K562 (cell line): ENCODE measurements around the gene RFX7. TPM values are rescaled to one million over a fixed set of nuclear protein-coding genes. Genes with fewer than 3 reads are reported as not detected.

ENCODE experiments used
- ARNT ChIP-seq, 2 experiments: fragments of 450-650 bp; IDR thresholded peaks; 2 replicates each; pipeline ENCODE4 v1.6.1; 2016; ENCODE audit warnings: mild to moderate bottlenecking in 1 of 2
- ATF1 ChIP-seq, 2 experiments: fragments of 450-650 bp in 1 of 2; IDR thresholded peaks; 2 replicates each; pipeline ENCODE4 v1.6.1; 2016; ENCODE audit warnings: missing compliant biosample characterization in 1 of 2, missing genetic modification characterization in 1 of 2
- CC2D1A ChIP-seq: fragments of 450-650 bp; IDR thresholded peaks from 2 replicates; pipeline ENCODE4 v1.6.1; 2017; ENCODE audit warnings: mild to moderate bottlenecking
- CCNT2 ChIP-seq: IDR thresholded peaks from 2 replicates; pipeline ENCODE4 v1.6.1; 2011; ENCODE audit warnings: borderline replicate concordance, low read depth, mild to moderate bottlenecking, moderate library complexity, mixed read lengths, low read length; ENCODE audit not compliant: insufficient read length; ENCODE audit errors: extremely low read depth
- CEBPB ChIP-seq: fragments of 450-650 bp; IDR thresholded peaks from 2 replicates; pipeline ENCODE4 v1.6.1; 2016; ENCODE audit warnings: missing genetic modification characterization, missing compliant biosample characterization
- HMGN3 ChIP-seq: IDR thresholded peaks from 2 replicates; pipeline ENCODE4 v1.6.1; 2011; ENCODE audit warnings: borderline replicate concordance, low read depth, mild to moderate bottlenecking, mixed read lengths, low read length; ENCODE audit not compliant: insufficient read length; ENCODE audit errors: extremely low read depth
- LEF1 ChIP-seq: fragments of 450-650 bp; IDR thresholded peaks from 2 replicates; pipeline ENCODE4 v1.6.1; 2016; ENCODE audit warnings: mild to moderate bottlenecking
- MEIS2 ChIP-seq: fragments of 450-650 bp; IDR thresholded peaks from 2 replicates; pipeline ENCODE4 v1.6.1; 2014; ENCODE audit warnings: mild to moderate bottlenecking; ENCODE audit not compliant: partially characterized antibody
- MTA1 ChIP-seq: fragments of 450-650 bp; IDR thresholded peaks from 2 replicates; pipeline ENCODE4 v1.6.1; 2017; ENCODE audit warnings: borderline replicate concordance
- MTA2 ChIP-seq: fragments of 450-650 bp; IDR thresholded peaks from 2 replicates; pipeline ENCODE4 v1.6.1; 2016; ENCODE audit warnings: low read depth
- NCOR1 ChIP-seq: fragments of 450-650 bp; IDR thresholded peaks from 2 replicates; pipeline ENCODE4 v1.6.1; 2016; ENCODE audit warnings: mild to moderate bottlenecking, moderate library complexity
- RAD21 ChIP-seq, 2 experiments: fragments of 250-450 bp in 1 of 2; fragments of 450-650 bp in 1 of 2; sonication (Bioruptor Pico) in 1 of 2; formaldehyde crosslinking in 1 of 2; IDR thresholded peaks in 1 of 2; conservative IDR thresholded peaks in 1 of 2; 2 replicates each; pipeline versions ENCODE4 v1.4.0 to v1.8.0; 2020 to 2022; ENCODE audit warnings: mild to moderate bottlenecking in 2 of 2, moderate library complexity in 1 of 2
- SMARCE1 ChIP-seq: fragments of 450-650 bp; IDR thresholded peaks from 2 replicates; pipeline ENCODE4 v1.7.1; 2016; ENCODE audit warnings: mild to moderate bottlenecking
- SRSF9 ChIP-seq: fragments of 200-400 bp; formaldehyde crosslinking; IDR thresholded peaks from 2 replicates; pipeline ENCODE4 v1.6.1; 2017; ENCODE audit warnings: low read depth, low read length, borderline replicate concordance
- polyA plus RNA-seq, 8 experiments: library from polyadenylated mRNA; depleted of rRNA in 4 of 8; stranded (reverse) in 5 of 8; unstranded in 3 of 8; fragments of >200 nt; fragmentation: Nextera tagmentation in 2 of 8; fragmentation: Illumina TruSeq in 1 of 8; extraction: Ambion mirVana in 2 of 8; extraction: Trizol in 1 of 8; gene quantifications; 2 replicates each; pipeline versions ENCODE4 v1.2.1 to v1.2.3, GENCODE V29; 2011 to 2014; ENCODE audit warnings: inconsistent platforms in 1 of 8, missing spikeins in 1 of 8
- total RNA-seq, 7 experiments: library from RNA; depleted of rRNA in 6 of 7; stranded (reverse); fragments of >200 nt in 6 of 7; fragmentation: Illumina TruSeq in 2 of 7; extraction: Trizol in 2 of 7; gene quantifications; 2 replicates each; pipeline versions ENCODE4 v1.2.1 to v1.2.3, GENCODE V29; 2011 to 2021; ENCODE audit warnings: low replicate concordance in 1 of 7
- TF ChIP-seq, protein P1 (sequence below): sonication (generic); formaldehyde crosslinking; IDR thresholded peaks from 2 replicates; pipeline ENCODE4 v1.8.1; 2023; ENCODE audit warnings: mild to moderate bottlenecking, missing genetic modification reagents
- TF ChIP-seq, protein P2 (sequence below), 2 experiments: fragments of 250-450 bp in 1 of 2; fragments of 450-650 bp in 1 of 2; sonication (Bioruptor Pico) in 1 of 2; IDR thresholded peaks; 2 replicates each; pipeline versions ENCODE4 v1.6.1 to v1.8.0; 2016 to 2021; ENCODE audit warnings: mild to moderate bottlenecking in 2 of 2, moderate library complexity in 2 of 2, missing compliant biosample characterization in 1 of 2, missing genetic modification characterization in 1 of 2
- TF ChIP-seq, protein P3 (sequence below): conservative IDR thresholded peaks from 2 replicates; pipeline ENCODE4 v1.6.1; 2011; ENCODE audit warnings: low read depth, mild to moderate bottlenecking, low read length; ENCODE audit not compliant: control insufficient read depth
- TF ChIP-seq, protein P4 (sequence below): sonication (generic); IDR thresholded peaks from 2 replicates; pipeline ENCODE4 v1.6.1; 2016
- TF ChIP-seq, protein P5 (sequence below): fragments of 250-450 bp; sonication (Bioruptor Pico); IDR thresholded peaks from 2 replicates; pipeline ENCODE4 v1.4.0; 2020; ENCODE audit warnings: mild to moderate bottlenecking, moderate library complexity, borderline replicate concordance

The RFX7 gene
- total and polyA plus RNA-seq, 9 of the 15 experiments (the other 6 are each of a cell fraction or from before 2014, with no cell fraction given), result 2.4 to 17.9 (median 6.3) TPM

DNA sequence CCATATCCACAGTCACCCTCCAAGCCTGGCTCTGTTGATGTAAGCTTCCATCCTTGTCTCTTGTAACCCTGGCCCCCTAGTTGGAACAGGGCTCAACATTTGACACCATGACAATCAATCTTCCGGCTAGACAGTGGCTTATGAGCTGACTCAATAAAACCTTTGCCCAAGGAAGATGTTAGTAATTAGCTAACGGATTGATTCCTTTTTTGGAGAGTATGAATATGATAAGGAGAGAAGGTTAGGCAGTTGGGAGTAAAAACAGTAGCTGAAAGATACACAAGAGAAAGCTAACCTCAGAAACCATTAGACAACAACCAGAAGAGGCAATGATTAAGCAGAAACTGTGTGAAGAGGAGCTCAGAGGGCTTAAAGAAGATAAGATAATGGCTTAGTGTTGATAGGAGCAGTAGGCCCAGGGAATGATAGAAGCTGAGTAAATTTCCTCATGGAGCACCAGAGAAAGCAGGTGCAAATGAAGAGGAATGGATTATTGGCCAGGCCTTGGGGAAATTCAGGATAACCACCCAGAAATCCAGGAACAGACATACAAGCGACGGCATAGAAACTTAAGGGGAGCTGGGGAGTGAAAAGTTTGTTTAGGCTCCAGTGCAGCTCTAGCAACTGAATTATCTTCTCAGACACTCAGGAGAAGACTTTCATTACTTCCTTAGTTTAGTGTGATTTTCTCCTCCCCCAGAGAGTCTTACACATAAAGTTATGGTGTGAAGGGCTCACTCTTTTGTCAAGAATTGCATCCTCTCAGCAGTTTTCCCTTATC, 7.8 kb upstream of the RFX7 start (continued):
- TF ChIP-seq RAD21 (CRISPR knock-in tag; conservative IDR thresholded peaks at IDR 0.05 in 1 of 2, IDR thresholded peaks at IDR 0.05 in 1 of 2) (peak; percentile 12 to 14; a peak in 1 of 4 replicates), MTA1 (peak; percentile 77; the same call in 1 of the 2 replicates), MTA2 (peak; percentile 48; the same call in 1 of the 2 replicates), NCOR1 (peak; percentile 76), CCNT2 (peak; percentile 51), HMGN3 (peak; percentile 50), LEF1 (peak; percentile 85), ATF1 (CRISPR knock-in tag; IDR thresholded peaks at IDR 0.05) (no peak), ATF1 (tag; IDR thresholded peaks at IDR 0.05) (peak; percentile 22; the same call in 1 of the 2 replicates), CEBPB (peak; percentile 34), MEIS2 (peak; percentile 98), SMARCE1 (peak; percentile 93), CC2D1A (peak; percentile 65; the same call in 1 of the 2 replicates), ARNT (IDR thresholded peaks at IDR 0.05) (peak; percentile 70 to 71; a peak in 2 of 4 replicates), SRSF9 (no peak)
- TF ChIP-seq, protein P1, sequence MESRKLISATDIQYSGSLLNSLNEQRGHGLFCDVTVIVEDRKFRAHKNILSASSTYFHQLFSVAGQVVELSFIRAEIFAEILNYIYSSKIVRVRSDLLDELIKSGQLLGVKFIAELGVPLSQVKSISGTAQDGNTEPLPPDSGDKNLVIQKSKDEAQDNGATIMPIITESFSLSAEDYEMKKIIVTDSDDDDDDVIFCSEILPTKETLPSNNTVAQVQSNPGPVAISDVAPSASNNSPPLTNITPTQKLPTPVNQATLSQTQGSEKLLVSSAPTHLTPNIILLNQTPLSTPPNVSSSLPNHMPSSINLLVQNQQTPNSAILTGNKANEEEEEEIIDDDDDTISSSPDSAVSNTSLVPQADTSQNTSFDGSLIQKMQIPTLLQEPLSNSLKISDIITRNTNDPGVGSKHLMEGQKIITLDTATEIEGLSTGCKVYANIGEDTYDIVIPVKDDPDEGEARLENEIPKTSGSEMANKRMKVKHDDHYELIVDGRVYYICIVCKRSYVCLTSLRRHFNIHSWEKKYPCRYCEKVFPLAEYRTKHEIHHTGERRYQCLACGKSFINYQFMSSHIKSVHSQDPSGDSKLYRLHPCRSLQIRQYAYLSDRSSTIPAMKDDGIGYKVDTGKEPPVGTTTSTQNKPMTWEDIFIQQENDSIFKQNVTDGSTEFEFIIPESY (CRISPR knock-in tag), result no peak
- TF ChIP-seq, protein P2, sequence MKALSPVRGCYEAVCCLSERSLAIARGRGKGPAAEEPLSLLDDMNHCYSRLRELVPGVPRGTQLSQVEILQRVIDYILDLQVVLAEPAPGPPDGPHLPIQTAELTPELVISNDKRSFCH (CRISPR knock-in tag; IDR thresholded peaks at IDR 0.05), result no peak
- TF ChIP-seq, protein P2 (tag; IDR thresholded peaks at IDR 0.05), result peak; percentile 62; the same call in 1 of the 2 replicates
- TF ChIP-seq, protein P3, sequence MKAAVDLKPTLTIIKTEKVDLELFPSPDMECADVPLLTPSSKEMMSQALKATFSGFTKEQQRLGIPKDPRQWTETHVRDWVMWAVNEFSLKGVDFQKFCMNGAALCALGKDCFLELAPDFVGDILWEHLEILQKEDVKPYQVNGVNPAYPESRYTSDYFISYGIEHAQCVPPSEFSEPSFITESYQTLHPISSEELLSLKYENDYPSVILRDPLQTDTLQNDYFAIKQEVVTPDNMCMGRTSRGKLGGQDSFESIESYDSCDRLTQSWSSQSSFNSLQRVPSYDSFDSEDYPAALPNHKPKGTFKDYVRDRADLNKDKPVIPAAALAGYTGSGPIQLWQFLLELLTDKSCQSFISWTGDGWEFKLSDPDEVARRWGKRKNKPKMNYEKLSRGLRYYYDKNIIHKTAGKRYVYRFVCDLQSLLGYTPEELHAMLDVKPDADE, result no peak
- TF ChIP-seq, protein P4, sequence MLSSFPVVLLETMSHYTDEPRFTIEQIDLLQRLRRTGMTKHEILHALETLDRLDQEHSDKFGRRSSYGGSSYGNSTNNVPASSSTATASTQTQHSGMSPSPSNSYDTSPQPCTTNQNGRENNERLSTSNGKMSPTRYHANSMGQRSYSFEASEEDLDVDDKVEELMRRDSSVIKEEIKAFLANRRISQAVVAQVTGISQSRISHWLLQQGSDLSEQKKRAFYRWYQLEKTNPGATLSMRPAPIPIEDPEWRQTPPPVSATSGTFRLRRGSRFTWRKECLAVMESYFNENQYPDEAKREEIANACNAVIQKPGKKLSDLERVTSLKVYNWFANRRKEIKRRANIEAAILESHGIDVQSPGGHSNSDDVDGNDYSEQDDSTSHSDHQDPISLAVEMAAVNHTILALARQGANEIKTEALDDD, result peak; percentile 91
- TF ChIP-seq, protein P5, sequence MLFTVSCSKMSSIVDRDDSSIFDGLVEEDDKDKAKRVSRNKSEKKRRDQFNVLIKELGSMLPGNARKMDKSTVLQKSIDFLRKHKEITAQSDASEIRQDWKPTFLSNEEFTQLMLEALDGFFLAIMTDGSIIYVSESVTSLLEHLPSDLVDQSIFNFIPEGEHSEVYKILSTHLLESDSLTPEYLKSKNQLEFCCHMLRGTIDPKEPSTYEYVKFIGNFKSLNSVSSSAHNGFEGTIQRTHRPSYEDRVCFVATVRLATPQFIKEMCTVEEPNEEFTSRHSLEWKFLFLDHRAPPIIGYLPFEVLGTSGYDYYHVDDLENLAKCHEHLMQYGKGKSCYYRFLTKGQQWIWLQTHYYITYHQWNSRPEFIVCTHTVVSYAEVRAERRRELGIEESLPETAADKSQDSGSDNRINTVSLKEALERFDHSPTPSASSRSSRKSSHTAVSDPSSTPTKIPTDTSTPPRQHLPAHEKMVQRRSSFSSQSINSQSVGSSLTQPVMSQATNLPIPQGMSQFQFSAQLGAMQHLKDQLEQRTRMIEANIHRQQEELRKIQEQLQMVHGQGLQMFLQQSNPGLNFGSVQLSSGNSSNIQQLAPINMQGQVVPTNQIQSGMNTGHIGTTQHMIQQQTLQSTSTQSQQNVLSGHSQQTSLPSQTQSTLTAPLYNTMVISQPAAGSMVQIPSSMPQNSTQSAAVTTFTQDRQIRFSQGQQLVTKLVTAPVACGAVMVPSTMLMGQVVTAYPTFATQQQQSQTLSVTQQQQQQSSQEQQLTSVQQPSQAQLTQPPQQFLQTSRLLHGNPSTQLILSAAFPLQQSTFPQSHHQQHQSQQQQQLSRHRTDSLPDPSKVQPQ (CRISPR knock-in tag), result no peak
